ENCODE measurements around the gene PEX26. TPM values are rescaled to one million over a fixed set of nuclear protein-coding genes. Genes with fewer than 3 reads are reported as not detected.

PEX26 gene
- total RNA-seq, 1 experiment from 2014 or later = 46.1 TPM

- DNase-seq = no peak
- no peak overlapping the region for H3K4me3 Mint-ChIP-seq (ENCODE audit: low read depth, unreplicated experiment)
- no peaks in the 10 kb centered on the region for H3K9me3 Mint-ChIP-seq (ENCODE audit: low read depth, unreplicated experiment)
- intact Hi-C loops (cut with micrococcal nuclease; ENCODE audit: unreplicated experiment) = no loop called here
- no TSS peak for BruUV-seq (replicated peaks)
- no peak overlapping the region for H3K27ac Mint-ChIP-seq (ENCODE audit: unreplicated experiment)
- TF ChIP-seq CTCF (IDR thresholded peaks at IDR 0.05; ENCODE audit: unreplicated experiment) = no peak
- CTCF ChIA-PET = interaction anchor here (0.8 kb wide), 1 partner anchor 16 kb away, joined by 3 read pairs; no protein-coding TSS in a partner anchor
- H3K4me1 Mint-ChIP-seq (ENCODE audit: low read depth, unreplicated experiment) = peaks cover 3% of the 10 kb centered on the region
- H3K27me3 Mint-ChIP-seq (ENCODE audit: unreplicated experiment) = peaks cover 7% of the 10 kb centered on the region
- no peaks in the 10 kb centered on the region for H3K36me3 Mint-ChIP-seq (ENCODE audit: insufficient read depth, unreplicated experiment)
Observed at GRCh38 chr22:18115906-18116371, 38.1 kb downstream of the PEX26 start.

GRCh38 chr22:18116634-18117033, 38.8 kb downstream of the PEX26 start:
- intact Hi-C loops (cut with micrococcal nuclease; ENCODE audit: unreplicated experiment) = no loop called here
- H3K36me3 Mint-ChIP-seq (ENCODE audit: insufficient read depth, unreplicated experiment) = no peaks in the 10 kb centered on the region
- no TSS peak for BruUV-seq (replicated peaks)
- CTCF ChIA-PET = no interaction called here
- no peaks in the 10 kb centered on the region for H3K4me1 Mint-ChIP-seq (ENCODE audit: low read depth, unreplicated experiment)
- H3K4me3 Mint-ChIP-seq (ENCODE audit: low read depth, unreplicated experiment) = no peak overlapping the region
- DNase-seq = no peak
- H3K27ac Mint-ChIP-seq (ENCODE audit: unreplicated experiment) = no peak overlapping the region
- no peak for TF ChIP-seq CTCF (IDR thresholded peaks at IDR 0.05; ENCODE audit: unreplicated experiment)
- H3K9me3 Mint-ChIP-seq (ENCODE audit: low read depth, unreplicated experiment) = no peaks in the 10 kb centered on the region
- no peaks in the 10 kb centered on the region for H3K27me3 Mint-ChIP-seq (ENCODE audit: unreplicated experiment)

- H3K27me3 Mint-ChIP-seq (ENCODE audit: unreplicated experiment) = no peaks in the 10 kb centered on the region
- H3K36me3 Mint-ChIP-seq (ENCODE audit: insufficient read depth, unreplicated experiment) = no peaks in the 10 kb centered on the region
- no peak for DNase-seq
- no peaks in the 10 kb centered on the region for H3K4me1 Mint-ChIP-seq (ENCODE audit: low read depth, unreplicated experiment)
- CTCF ChIA-PET = interaction anchor here (0.5 kb wide), 1 partner anchor 8 kb away, joined by 3 read pairs; no protein-coding TSS in a partner anchor
- no peak overlapping the region for H3K27ac Mint-ChIP-seq (ENCODE audit: unreplicated experiment)
- TF ChIP-seq CTCF (IDR thresholded peaks at IDR 0.05; ENCODE audit: unreplicated experiment) = no peak
- H3K4me3 Mint-ChIP-seq (ENCODE audit: low read depth, unreplicated experiment) = no peak overlapping the region
- intact Hi-C loops (cut with micrococcal nuclease; ENCODE audit: unreplicated experiment) = no loop called here
- H3K9me3 Mint-ChIP-seq (ENCODE audit: low read depth, unreplicated experiment) = no peaks in the 10 kb centered on the region
- BruUV-seq (replicated peaks) = no TSS peak
Observed at GRCh38 chr22:18118345-18118915, 40.6 kb downstream of the PEX26 start.

- no peaks in the 10 kb centered on the region for H3K4me1 Mint-ChIP-seq (ENCODE audit: low read depth, unreplicated experiment)
- no peak overlapping the region for H3K4me3 Mint-ChIP-seq (ENCODE audit: low read depth, unreplicated experiment)
- no peaks in the 10 kb centered on the region for H3K9me3 Mint-ChIP-seq (ENCODE audit: low read depth, unreplicated experiment)
- H3K27ac Mint-ChIP-seq (ENCODE audit: unreplicated experiment) = no peak overlapping the region
- H3K36me3 Mint-ChIP-seq (ENCODE audit: insufficient read depth, unreplicated experiment) = no peaks in the 10 kb centered on the region
- BruUV-seq (replicated peaks) = no TSS peak
- no peak for TF ChIP-seq CTCF (IDR thresholded peaks at IDR 0.05; ENCODE audit: unreplicated experiment)
- peak; percentile 3 for DNase-seq
- CTCF ChIA-PET = interaction anchor here (1.0 kb wide), 1 partner anchor 24 kb away, joined by 3 read pairs; no protein-coding TSS in a partner anchor
- no peaks in the 10 kb centered on the region for H3K27me3 Mint-ChIP-seq (ENCODE audit: unreplicated experiment)
- intact Hi-C loops (cut with micrococcal nuclease; ENCODE audit: unreplicated experiment) = no loop called here
Observed at GRCh38 chr22:18119409-18120110, 41.8 kb downstream of the PEX26 start.

All from Calu3 (cell line).